GM18909 (cell line): ENCODE measurements around the gene ARSG.

ENCODE experiments used
- ATAC-seq: cut with Tn5 transposase; IDR thresholded peaks from one replicate; pipeline ENCODE4 v1.9.1; 2021; ENCODE audit warnings: mild to moderate bottlenecking; ENCODE audit not compliant: unreplicated experiment, poor library complexity

Gene ARSG

DNA sequence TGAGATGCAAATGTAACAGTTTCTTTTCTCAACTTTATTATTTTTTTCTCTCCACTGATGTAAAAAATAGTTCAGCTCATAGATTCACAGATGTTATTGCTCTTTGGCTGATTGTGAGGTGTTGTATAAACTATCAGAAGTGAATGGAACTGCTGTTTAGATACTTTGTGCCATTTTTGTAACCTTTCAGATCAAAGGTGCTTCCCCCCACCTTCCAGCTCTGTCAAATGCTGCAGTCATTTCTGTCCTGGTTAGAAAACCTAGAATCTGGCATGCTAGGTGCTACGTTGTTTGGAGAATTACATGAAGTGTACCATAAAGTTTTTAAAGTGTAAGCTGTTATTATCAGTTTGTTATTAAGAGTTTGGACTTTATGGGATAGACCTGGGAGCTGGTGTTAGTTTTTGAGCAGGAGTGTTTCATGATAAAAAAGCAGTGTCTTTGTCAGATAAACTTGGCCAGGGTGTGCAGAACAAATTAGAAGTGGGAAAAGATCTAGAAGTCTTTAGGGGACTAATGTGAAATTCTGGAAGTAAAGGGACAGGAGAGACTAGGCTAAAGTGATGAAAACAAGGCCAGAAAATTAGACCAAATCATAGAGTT lies 167.8 kb downstream of the ARSG start:
- ATAC-seq = no peak

DNA sequence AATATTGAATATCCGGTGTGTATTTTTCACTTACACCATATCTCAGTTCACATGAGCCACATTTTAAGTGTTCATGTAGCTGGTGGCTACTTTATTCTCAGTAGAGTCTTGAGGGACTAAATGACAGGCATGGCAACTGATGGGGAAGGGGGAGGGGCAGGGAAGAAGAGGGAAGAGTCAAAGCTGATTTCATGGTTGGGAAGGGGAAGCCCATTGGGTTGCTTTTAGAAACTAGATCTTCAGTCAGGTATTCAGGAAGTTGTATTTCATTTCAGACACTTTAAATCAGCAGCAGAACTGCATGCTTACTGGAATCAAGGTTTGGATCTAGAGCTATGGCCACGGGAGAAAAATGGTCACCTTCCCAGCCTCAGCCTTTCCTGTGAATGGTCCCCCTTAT lies 168.9 kb downstream of the ARSG start:
- no peak for ATAC-seq

DNA sequence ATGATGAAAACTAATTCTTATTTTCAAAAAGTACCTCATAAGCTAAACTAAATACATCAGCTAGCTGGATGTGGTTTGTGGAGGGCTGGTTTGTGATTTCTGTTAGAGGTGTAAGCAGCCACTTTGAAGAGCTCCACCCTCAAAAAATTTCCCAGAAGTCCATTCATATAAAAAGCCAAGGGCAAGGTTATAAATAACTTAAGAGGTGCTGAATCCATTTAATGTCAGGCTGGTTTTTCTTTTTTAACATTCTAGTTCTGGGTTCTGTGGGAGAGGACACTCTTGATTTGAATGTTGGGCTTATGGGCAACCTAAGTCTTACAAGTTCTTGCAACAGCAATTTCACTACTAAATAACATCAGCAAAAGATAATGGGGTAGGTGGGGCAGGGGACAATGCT lies 169.4 kb downstream of the ARSG start:
- ATAC-seq = no peak

DNA sequence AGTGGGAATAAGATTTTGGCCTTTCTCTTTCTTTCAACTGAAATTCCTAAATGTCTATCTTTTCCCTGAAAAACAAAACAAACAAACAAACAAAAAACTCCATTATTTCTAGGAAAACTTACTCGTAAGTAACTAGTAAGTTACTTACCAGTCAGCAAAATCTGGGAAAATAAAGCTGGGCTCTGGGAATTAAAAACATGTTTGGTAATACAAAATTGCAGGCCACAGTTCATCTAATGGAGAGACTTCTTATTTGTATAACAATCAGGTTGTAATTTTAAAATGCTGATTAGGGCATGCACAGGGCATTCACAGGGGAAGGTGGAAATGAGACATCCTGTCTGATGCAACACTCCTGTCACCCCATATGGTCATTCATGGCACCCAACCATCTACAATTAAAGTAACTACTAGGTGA lies 169.8 kb downstream of the ARSG start:
- ATAC-seq = no peak

DNA sequence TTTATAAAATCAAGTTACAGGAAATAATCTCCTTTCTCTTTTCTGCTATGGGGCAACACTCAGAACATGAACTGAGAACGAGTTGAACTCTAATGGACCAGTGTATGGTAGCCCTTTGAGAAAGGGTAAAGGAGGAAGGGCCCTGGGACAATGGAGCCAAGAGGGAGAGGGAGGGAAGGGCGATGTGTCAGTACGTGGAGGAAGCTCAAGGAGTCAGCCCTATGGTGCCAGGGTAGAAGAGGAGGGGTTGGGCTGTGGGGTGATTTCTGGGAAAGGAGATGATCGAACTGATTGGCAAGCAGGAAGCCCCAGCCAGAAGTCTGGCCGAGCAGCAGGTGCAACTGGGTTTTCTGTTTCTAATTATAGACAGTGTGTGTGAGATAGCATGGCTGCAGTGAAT lies 170.3 kb downstream of the ARSG start:
- no peak for ATAC-seq

GRCh38 chr17:68462381-68463210 lies 171.3 kb downstream of the ARSG start:
- peak; percentile 44 for ATAC-seq

DNA sequence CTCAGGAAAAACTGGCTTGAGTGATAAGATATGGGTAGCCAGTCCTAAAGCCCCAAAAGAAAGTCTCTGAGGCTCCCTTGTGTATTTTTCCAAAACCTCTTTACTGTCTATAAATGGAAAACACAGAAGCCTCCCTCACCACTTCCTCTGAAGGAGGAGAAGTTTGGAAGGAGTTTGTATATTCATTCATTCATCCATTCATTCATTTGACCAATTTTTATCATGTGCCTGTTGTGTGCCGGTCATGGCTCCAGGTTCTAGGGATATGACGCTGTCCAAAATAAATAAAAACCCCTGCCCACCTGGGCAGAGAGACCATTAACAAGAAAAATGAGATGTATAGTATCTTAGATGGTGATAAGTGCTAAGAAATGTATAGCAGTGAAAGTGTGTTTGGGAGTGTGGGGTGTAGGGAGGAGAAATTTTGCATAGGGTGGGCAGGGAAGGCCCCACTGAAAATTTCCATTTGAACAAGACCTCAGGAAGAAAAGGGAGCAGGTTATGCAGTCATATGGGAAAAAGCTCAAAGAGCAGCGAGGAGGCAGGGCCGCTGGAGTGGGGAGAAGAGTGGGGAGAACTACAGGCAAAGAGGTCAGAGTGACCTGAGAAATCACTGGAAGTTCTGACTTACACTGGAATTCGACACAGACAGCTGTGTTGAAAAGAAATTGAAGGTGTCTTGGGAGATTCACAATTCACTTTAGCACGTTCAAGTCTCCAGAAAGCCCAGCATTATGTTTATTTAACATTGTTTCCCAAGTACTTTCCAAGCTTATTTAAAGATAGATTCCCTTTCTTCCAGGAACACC lies 172.1 kb downstream of the ARSG start:
- no peak for ATAC-seq

- no peak for ATAC-seq
These were observed 177.0 kb downstream of the ARSG start for GRCh38 chr17:68468334-68468733.

GRCh38 chr17:68468788-68469187 lies 177.5 kb downstream of the ARSG start:
- ATAC-seq = no peak
